ENCODE measurements around the gene SARNP.
A peak's percentile ranks its signal among the peaks of the same experiment; 100 is the strongest.
"Not testable (repeated sequence)": the region's sequence is repeated elsewhere in the genome, so short reads cannot be mapped to it uniquely, and the experiment has no call there.

The SARNP gene, protein sequence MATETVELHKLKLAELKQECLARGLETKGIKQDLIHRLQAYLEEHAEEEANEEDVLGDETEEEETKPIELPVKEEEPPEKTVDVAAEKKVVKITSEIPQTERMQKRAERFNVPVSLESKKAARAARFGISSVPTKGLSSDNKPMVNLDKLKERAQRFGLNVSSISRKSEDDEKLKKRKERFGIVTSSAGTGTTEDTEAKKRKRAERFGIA

DNA sequence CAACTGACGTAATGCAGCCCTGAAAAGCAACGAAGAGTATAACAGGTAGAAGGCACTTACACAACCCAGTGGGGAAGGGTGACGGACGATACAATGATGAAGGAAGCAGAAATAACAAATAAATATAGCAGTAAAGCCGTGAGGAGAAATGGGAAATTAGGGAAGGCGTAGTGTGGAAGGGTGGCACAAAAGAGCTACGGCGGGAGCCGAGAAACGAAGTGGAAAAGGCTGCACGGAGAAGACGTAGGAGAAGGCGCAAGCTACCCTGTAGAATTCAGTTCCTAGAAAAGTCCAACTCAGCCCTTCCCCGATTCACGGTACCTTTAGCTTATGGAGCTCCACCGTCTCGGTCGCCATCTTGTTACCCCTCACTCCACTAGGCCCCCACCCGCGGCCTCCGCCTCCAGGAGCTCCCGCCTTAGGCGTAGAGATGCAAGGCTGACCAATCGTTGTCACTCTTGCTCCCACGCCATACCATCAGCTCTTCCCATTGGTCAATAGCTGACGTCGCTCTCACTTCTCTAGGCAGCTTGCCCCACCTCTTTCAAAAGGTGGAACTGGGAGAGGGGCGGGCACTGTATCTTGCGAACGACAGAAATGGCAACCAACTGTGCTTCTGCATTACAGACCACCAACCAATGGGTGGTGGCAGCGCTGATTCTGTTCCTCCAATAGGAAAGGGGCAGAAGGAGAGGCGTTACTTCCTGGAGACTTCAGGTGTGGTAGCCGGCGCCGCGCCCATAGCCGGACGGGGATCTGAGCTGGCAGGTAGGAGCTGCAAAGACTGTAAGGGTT is at the start of gene SARNP, which contains the start of gene ORMDL2:
Gene SARNP, minus strand, starts transcription at position 380 of the 795 bp plus-strand sequence. Its CDS starts 23 bp downstream, at position 357.
Gene ORMDL2, plus strand, starts transcription at position 697 of the 795 bp plus-strand sequence. CDS start 959 bp downstream, outside the sequence.
- peak; percentile 99 for DNase-seq (ENCODE audit: low read depth)
- TF ChIP-seq, protein P1, sequence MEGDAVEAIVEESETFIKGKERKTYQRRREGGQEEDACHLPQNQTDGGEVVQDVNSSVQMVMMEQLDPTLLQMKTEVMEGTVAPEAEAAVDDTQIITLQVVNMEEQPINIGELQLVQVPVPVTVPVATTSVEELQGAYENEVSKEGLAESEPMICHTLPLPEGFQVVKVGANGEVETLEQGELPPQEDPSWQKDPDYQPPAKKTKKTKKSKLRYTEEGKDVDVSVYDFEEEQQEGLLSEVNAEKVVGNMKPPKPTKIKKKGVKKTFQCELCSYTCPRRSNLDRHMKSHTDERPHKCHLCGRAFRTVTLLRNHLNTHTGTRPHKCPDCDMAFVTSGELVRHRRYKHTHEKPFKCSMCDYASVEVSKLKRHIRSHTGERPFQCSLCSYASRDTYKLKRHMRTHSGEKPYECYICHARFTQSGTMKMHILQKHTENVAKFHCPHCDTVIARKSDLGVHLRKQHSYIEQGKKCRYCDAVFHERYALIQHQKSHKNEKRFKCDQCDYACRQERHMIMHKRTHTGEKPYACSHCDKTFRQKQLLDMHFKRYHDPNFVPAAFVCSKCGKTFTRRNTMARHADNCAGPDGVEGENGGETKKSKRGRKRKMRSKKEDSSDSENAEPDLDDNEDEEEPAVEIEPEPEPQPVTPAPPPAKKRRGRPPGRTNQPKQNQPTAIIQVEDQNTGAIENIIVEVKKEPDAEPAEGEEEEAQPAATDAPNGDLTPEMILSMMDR (IDR thresholded peaks at IDR 0.05; ENCODE audit: control insufficient read depth, insufficient read depth, low read depth, low read length, missing control alignments), result no peak
- peak within 1 kb of the TSS; percentile 97 for H3K4me3 ChIP-seq (ENCODE audit: control insufficient read depth, low read depth, low read length)

DNA sequence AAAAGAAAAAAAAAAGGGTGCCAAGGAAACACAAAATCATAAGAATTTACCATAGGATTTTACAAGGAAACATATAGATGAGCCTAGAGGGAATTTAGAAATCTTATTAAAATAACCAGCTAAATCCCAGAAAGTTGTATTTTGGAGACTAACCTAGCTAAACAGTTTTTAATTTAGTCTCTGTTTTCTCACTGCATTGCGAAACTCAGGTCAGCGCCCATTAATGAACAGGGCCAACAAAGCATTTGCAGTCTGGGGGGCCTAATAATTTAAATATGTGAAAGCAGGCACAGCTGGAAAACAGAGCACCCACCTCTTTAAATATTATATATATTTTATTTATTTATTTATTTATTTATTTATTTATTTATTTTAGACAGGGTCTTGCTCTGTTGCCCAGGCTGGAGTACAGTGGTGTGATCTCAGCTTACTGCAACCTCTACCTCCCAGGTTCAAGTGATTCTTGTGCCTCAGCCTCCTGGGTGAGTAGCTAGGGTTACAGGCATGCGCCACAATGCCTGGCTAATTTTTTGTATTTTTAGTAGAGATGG is 49.0 kb upstream of the SARNP start:
- not testable (repeated sequence) for DNase-seq (ENCODE audit: low read depth); H3K4me3 ChIP-seq (ENCODE audit: control insufficient read depth, low read depth, low read length)

DNA sequence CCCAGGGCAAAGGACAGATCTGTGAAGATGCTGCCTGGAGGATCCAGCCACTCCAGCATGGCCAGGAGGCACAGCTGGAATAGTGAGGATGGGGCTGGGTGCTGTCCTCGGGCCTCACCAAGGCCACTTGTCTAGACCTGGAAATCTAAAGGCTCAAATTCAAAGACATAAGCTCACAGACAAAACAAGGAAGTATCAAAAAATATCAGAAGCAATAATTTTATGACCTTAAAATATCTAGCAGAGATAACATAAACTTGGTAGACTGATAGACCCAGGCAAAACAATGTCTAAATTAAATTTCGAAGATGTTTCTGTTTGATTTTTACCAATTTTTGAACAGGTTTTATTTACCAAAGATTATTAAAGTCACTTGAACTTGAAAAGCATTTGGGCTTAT is 47.8 kb upstream of the SARNP start:
- TF ChIP-seq, protein P1 (IDR thresholded peaks at IDR 0.05; ENCODE audit: control insufficient read depth, insufficient read depth, low read depth, low read length, missing control alignments), result no peak
- no peak for DNase-seq (ENCODE audit: low read depth)
- no peak overlapping the region for H3K4me3 ChIP-seq (ENCODE audit: control insufficient read depth, low read depth, low read length)

DNA sequence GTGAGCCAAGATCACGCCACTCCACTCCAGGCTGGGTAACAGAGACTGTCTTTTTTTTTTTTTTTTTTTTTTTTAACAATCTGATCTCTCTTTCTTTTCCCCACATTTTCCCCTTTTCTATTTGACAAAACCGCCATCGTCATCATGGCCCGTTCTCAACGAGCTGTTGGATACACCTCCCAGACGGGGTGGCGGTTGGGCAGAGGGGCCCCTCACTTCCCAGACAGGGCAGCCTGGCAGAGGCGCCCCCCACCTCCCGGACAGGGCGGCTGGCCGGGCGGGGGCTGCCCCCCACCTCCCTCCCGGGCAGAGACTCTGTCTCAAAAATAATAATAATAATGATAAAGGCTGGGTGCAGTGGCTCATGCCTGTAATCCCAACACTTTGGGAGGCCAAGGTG is 45.4 kb upstream of the SARNP start:
- H3K4me3 ChIP-seq (ENCODE audit: control insufficient read depth, low read depth, low read length); DNase-seq (ENCODE audit: low read depth): not testable (repeated sequence)

DNA sequence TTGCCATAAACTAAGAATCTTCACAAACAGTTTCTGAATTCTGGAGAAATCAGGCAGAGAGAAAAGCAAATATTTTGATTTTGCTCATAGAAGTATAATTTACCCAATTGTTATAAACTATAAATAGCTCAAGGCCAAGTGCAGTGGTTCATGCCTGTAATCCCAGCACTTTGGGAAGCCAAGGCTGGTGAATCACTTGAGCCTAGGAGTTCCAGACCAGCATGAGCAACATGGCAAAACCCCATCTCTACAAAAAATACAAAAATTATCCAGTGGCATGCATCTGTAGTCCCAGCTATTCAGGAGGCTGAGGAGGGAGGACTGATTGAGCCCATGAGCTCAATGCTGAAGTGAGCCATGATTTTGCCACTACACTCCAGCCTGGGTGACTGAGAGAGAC is 44.8 kb upstream of the SARNP start:
- H3K4me3 ChIP-seq (ENCODE audit: control insufficient read depth, low read depth, low read length), result no peak overlapping the region
- no peak for DNase-seq (ENCODE audit: low read depth)
- TF ChIP-seq, protein P1 (IDR thresholded peaks at IDR 0.05; ENCODE audit: control insufficient read depth, insufficient read depth, low read depth, low read length, missing control alignments), result no peak

DNA sequence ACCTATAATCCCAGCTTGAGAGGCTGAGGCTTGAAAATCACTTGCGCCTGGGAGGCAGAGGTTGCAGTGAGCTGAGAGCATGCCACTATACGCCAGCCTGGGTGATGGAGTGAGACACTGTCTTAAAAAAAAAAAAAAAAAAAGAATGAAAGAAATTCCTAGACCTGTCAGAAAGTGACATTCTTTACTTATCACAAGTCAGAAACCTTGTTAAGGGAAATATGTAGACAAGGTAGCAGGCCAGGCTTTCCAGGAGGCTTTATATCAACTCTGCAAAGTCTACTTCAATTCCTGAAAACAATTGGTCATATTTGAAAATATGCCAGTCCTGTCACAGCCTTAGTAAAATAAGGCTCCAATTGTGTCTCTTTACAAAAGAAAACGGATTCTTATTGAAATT is 44.3 kb upstream of the SARNP start:
- TF ChIP-seq, protein P1 (IDR thresholded peaks at IDR 0.05; ENCODE audit: control insufficient read depth, insufficient read depth, low read depth, low read length, missing control alignments), result no peak
- no peak for DNase-seq (ENCODE audit: low read depth)
- H3K4me3 ChIP-seq (ENCODE audit: control insufficient read depth, low read depth, low read length), result no peak overlapping the region

DNA sequence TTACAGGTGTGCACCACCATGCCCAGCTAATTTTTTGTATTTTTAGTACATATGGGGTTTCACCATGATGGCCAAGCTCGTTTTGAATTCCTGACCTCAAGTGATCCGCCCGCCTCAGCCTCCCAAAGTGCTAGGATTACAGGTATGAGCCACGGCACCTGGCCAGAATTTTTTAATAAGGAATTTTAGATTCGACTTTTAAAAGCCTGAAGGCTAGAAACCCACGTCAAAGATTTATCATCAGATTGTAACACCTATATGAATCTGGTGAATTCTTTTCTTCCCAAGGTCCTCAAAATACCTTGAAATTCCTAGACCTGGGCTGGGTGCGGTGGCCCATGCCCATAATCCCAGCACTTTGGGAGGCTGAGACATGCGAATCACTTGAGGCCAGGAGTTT is 43.9 kb upstream of the SARNP start:
- DNase-seq (ENCODE audit: low read depth), result no peak
- TF ChIP-seq, protein P1 (IDR thresholded peaks at IDR 0.05; ENCODE audit: control insufficient read depth, insufficient read depth, low read depth, low read length, missing control alignments), result no peak
- H3K4me3 ChIP-seq (ENCODE audit: control insufficient read depth, low read depth, low read length), result no peak overlapping the region
